Ascending aorta (tissue), 2 donors: ENCODE measurements around the gene CACNA2D1. TPM values are rescaled to one million over a fixed set of nuclear protein-coding genes. Genes with fewer than 3 reads are reported as not detected.

Experiments used
- DNase-seq, 2 donors: peaks; one replicate each; pipeline ENCODE4 v3.0.0-alpha.2; 2019; ENCODE audit warnings: low spot score in 2 of 2
- H3K27ac ChIP-seq, 2 donors: fragments of 200-600 bp; sonication (generic); one replicate each; pipeline ENCODE4 v1.5.1; 2016 to 2017; ENCODE audit warnings: mild to moderate bottlenecking in 1 of 2
- H3K27me3 ChIP-seq: fragments of 200-600 bp; sonication (generic); one replicate; pipeline ENCODE4 v1.5.1; 2017
- H3K36me3 ChIP-seq, 2 donors: fragments of 200-600 bp; sonication (generic); one replicate each; pipeline ENCODE4 v1.5.1; 2016
- H3K4me1 ChIP-seq, 2 donors: fragments of 200-600 bp; sonication (generic); one replicate each; pipeline ENCODE4 v1.5.1; 2016 to 2017; ENCODE audit warnings: mild to moderate bottlenecking in 1 of 2
- H3K4me3 ChIP-seq, 2 donors: fragments of 200-600 bp; sonication (generic); one replicate each; pipeline ENCODE4 v1.5.1; 2016 to 2017; ENCODE audit warnings: mild to moderate bottlenecking in 1 of 2
- H3K9me3 ChIP-seq, 2 donors: fragments of 200-600 bp; sonication (generic); one replicate each; pipeline ENCODE4 v1.5.1; 2016
- intact Hi-C: fragments of 100-400 bp; cut with DNase I; formaldehyde crosslinking; loops from one replicate; pipeline ENCODE4 v1.15.1; 2023
- total RNA-seq: library from RNA; depleted of rRNA; stranded (reverse); fragments of >200 nt; gene quantifications from one replicate; pipeline ENCODE4 v1.1.0, GENCODE V29; 2016
- TF ChIP-seq, protein P1 (sequence below), 3 experiments: fragments of 200-600 bp in 2 of 3; fragments of 450-650 bp in 1 of 3; sonication (generic) in 2 of 3; IDR thresholded peaks; one replicate each; pipeline ENCODE4 v1.5.1; 2016 to 2019; ENCODE audit warnings: antibody characterized with exemption in 3 of 3, mild to moderate bottlenecking in 1 of 3, moderate library complexity in 1 of 3

The CACNA2D1 gene
- total RNA-seq, 1 donor from 2014 or later = 17.3 TPM

- intact Hi-C loops = no loop called here
- no peak for DNase-seq
- Histone ChIP-seq H3K4me1 (no peaks in the 10 kb centered on the region), H3K4me3 (no peak overlapping the region), H3K9me3 (no peaks in the 10 kb centered on the region), H3K27ac (no peak overlapping the region), H3K27me3 (no peaks in the 10 kb centered on the region), H3K36me3 (no peaks in the 10 kb centered on the region)
- TF ChIP-seq, protein P1, sequence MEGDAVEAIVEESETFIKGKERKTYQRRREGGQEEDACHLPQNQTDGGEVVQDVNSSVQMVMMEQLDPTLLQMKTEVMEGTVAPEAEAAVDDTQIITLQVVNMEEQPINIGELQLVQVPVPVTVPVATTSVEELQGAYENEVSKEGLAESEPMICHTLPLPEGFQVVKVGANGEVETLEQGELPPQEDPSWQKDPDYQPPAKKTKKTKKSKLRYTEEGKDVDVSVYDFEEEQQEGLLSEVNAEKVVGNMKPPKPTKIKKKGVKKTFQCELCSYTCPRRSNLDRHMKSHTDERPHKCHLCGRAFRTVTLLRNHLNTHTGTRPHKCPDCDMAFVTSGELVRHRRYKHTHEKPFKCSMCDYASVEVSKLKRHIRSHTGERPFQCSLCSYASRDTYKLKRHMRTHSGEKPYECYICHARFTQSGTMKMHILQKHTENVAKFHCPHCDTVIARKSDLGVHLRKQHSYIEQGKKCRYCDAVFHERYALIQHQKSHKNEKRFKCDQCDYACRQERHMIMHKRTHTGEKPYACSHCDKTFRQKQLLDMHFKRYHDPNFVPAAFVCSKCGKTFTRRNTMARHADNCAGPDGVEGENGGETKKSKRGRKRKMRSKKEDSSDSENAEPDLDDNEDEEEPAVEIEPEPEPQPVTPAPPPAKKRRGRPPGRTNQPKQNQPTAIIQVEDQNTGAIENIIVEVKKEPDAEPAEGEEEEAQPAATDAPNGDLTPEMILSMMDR (IDR thresholded peaks at IDR 0.05) = no peak
Observed at GRCh38 chr7:82382276-82382675, 61.3 kb downstream of the CACNA2D1 start.

DNA sequence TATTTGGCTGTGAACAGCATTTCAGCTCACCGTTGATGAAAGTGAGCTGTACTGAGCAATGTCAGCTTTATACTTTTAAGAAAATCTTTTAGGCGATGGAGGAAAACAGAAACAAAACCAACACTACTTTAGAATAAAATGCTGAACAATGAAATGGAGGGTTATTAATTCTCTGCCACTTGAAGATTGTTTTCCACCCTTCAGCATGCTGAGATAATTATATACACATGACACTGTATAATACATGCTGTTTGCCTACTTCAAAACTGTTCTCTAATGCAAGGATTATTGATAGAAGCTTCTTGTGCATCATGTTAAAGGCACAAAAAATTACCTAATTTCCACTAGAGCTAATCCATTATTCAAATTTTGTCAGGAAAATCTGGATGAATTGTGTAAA is 66.8 kb downstream of the CACNA2D1 start:
- TF ChIP-seq, protein P1 (IDR thresholded peaks at IDR 0.05) = no peak
- H3K9me3 ChIP-seq = no peaks in the 10 kb centered on the region
- no peaks in the 10 kb centered on the region for H3K36me3 ChIP-seq
- no peaks in the 10 kb centered on the region for H3K4me1 ChIP-seq
- intact Hi-C loops = no loop called here
- no peak overlapping the region for H3K4me3 ChIP-seq
- DNase-seq = no peak
- no peak overlapping the region for H3K27ac ChIP-seq
- no peaks in the 10 kb centered on the region for H3K27me3 ChIP-seq

- intact Hi-C loops = no loop called here
- no peak overlapping the region for H3K27ac ChIP-seq
Observed at GRCh38 chr7:82375713-82376112, 67.9 kb downstream of the CACNA2D1 start.

DNA sequence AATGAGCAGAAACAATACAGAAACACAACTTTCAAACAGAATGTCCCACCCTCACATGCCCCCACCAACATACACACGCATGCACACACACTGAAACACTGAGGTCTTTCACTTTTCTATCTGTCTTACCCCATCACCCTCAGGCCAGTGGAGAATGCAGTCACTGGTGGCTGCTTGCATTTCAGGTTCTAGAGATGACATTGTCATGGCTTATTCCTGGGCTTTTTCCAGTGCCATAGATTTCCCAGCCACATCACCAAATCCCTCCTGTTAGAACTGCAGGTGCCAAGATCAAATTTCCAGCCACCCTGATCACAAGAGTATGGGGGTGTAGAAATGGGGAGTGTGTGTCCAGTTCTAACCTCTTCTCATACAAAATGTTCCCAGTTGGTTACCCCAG is 68.4 kb downstream of the CACNA2D1 start:
- Histone ChIP-seq H3K27me3 (no peaks in the 10 kb centered on the region), H3K9me3 (no peaks in the 10 kb centered on the region), H3K27ac (no peak overlapping the region), H3K36me3 (no peaks in the 10 kb centered on the region), H3K4me1 (no peaks in the 10 kb centered on the region), H3K4me3 (no peak overlapping the region)
- no peak for DNase-seq
- intact Hi-C loops = no loop called here
- TF ChIP-seq, protein P1 (IDR thresholded peaks at IDR 0.05) = no peak

More at GRCh38 chr7:82375713-82376112, 67.9 kb downstream of the CACNA2D1 start:
- Histone ChIP-seq H3K36me3 (no peaks in the 10 kb centered on the region), H3K27me3 (no peaks in the 10 kb centered on the region), H3K4me1 (no peaks in the 10 kb centered on the region), H3K9me3 (no peaks in the 10 kb centered on the region), H3K4me3 (no peak overlapping the region)
- no peak for DNase-seq
- TF ChIP-seq, protein P1 (IDR thresholded peaks at IDR 0.05) = no peak

- Histone ChIP-seq H3K4me1 (no peaks in the 10 kb centered on the region), H3K27ac (no peak overlapping the region), H3K36me3 (no peaks in the 10 kb centered on the region), H3K4me3 (no peak overlapping the region), H3K27me3 (no peaks in the 10 kb centered on the region), H3K9me3 (no peaks in the 10 kb centered on the region)
- TF ChIP-seq, protein P1 (IDR thresholded peaks at IDR 0.05) = no peak
- intact Hi-C loops = no loop called here
- DNase-seq = no peak
Observed at GRCh38 chr7:82373926-82374635, 69.5 kb downstream of the CACNA2D1 start.
